ENCODE data around the gene PLEKHA1.

Gene PLEKHA1

GRCh38 chr10:122424059-122424458 is 49.6 kb downstream of the PLEKHA1 start:
- DNase-seq = no peak

DNA sequence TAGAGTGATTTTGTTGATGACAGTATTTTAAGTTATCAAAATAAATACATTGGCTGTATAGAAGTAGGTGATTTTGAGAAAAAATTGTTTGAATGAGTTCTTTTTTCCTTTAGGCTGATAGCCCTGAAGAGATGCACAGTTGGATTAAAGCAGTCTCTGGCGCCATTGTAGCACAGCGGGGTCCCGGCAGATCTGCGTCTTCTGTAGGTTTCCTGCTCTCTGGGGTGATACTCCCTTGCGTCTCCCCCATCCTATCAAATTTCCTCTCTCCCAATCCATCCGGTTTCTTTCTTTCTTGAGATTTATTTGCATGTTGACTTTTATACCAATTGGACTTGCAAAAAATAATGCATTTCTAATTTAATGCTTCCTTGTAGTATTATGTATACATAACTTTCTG is 52.3 kb downstream of the PLEKHA1 start:
- DNase-seq = no peak

DNA sequence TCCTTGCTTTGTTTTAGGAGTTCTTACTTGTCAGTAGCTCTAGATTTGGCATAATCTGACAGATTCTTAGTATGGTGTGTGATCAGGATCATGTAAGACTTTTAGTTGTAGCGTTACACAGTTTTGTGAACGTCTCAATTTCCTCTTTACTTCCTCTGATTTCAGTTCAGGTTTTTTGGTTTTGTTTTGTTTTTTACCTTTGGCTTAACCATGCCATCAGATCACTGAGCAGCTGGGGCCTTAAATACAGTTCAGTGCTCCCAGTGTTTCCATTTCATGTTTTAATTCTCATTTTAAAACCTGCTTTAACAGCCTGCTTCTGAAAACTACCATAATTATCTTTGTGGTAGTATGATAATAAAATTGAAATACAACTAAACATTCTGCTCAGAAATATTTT is 52.8 kb downstream of the PLEKHA1 start:
- no peak for DNase-seq

DNA sequence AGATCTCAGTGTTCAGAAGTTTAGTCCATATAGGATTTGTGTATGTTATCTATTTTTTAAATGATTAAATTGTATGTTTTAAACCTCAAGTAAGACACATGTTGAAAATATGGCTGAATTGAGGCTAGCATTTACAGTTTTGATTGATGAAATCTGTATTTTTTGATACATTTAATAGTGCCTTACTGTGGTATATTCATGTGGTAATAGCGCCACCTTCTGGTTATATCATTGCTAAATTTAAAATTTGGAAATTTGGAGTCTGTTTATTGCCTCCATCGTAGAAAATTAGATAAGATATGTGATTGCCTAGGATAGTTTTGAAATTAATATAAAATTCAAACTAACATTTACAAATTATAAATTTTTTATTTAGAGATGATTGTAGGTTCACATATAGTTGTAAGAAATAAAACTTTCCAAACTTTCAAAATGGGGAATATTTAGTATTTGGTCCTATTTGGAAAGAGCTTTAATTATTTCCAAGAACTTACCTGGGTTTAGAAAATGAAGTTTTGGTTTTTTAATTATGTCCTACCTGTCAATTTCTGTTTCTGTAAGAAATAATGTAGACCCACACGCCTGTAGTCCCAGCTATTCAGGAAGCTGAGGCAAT is 60.8 kb downstream of the PLEKHA1 start:
- no peak for DNase-seq

- no peak for DNase-seq
Observed at GRCh38 chr10:122441961-122442360, 67.5 kb downstream of the PLEKHA1 start.

DNA sequence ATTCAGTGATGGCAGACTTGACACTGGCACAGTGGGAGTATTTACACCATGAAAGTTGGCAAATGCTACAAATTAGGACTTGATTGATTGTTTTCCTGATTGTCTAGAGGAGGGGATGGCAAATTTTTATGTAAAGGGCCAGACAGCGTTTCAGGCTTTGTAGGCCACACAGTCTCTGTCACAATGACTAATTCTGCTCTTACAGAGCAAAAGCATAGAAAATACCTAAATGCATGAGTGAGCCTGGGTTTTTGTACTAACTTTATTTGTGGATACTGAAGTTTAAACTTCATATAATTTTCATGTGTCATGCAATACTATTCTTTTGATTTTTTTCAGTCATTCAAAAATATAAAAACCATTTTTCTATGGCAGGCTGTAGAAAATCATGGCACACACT is 71.0 kb downstream of the PLEKHA1 start:
- no peak for DNase-seq

DNA sequence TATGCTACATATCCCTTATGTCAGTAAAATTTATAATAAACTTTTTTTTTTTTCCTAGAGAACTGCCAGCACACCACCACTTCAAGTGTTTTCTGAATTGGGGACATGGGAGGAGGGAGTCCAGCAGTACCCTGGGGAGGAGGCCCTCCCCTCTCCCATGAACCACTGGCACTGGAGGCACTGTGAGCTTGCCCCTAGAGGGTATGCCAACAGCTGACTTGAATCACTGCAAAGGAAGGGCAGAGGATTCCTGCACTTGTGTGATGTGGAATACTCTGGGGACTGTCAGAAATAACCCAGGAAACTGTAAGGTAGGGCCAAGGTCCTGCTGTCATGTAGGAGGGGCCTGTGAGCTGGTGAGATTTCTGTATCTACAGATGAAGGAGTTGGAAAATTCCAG is 71.4 kb downstream of the PLEKHA1 start:
- no peak for DNase-seq

DNA sequence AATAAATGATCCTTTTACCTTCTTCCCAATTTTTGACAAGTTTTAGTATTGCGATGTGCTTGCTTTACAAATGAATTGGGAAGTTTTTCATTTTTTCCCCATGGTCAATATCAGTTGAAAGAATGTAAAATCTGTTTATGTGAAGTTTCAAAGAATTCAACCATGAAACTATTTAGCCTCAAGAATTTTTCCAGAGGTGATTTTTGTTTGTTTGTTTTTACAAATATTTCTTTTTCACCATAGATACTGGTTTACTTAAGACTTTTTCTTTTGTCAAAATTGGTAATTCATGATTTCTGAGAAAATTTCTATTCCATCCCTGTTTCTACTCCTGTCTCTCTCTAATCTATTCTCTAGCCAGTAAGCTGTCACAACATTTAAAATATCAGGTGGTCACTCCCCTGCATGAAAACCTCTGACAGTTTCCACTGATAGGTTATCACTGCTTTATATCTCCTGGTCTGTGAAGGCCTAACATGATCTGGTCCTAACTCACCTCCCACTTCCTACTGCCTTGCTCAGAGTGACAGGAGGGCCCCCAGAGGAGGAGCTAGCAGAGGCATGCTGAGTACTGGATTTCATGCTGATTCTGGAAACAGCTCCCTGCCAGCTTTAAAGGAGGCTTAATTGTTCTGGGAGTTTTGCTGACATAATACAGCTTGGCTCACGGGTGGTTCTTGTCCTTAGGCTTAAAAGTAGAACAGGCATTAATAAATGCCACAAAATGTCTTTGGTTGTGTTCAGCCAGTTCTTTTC is 72.3 kb downstream of the PLEKHA1 start:
- no peak for DNase-seq

DNA sequence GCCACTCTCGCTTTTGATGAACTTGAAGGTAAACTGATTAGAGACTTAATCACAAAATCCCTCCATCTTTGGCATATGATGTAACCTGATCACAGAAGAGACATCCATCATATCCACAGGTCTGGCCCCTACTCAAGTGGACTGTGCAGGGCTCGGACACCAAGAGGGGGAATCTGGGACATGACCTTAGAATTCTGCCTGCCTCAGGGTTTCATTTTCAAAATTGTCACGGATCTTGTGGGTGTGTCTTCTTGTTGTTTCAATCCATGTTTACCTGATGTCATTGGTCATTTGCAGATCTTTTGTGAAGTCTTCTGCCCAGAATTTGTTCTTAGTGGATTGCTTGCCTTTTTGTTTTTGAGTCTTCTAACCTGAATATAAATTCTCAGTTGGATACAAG is 74.1 kb downstream of the PLEKHA1 start:
- no peak for DNase-seq

DNA sequence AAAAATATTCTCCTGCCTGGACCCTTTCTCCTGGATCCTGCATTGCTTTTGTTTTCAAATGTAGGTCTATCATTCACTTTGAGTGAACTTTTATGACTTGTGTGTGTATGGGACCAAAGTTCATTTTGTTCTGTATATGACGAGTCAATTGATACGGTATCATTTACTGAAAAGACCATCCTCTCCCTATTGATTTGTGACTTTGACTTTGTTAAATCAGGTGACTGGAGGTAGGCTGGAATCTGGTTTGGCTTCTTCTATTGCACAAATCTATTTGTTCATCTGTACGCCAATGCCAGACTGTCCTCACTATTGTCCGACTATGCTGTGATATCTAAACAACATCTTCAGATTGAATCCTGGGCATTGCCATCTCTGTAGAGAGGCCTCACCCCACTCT is 74.6 kb downstream of the PLEKHA1 start:
- DNase-seq = no peak

GRCh38 chr10:122450353-122450990 is 76.0 kb downstream of the PLEKHA1 start:
- DNase-seq = no peak

- DNase-seq = no peak
Observed at GRCh38 chr10:122454071-122454470, 79.6 kb downstream of the PLEKHA1 start.

DNA sequence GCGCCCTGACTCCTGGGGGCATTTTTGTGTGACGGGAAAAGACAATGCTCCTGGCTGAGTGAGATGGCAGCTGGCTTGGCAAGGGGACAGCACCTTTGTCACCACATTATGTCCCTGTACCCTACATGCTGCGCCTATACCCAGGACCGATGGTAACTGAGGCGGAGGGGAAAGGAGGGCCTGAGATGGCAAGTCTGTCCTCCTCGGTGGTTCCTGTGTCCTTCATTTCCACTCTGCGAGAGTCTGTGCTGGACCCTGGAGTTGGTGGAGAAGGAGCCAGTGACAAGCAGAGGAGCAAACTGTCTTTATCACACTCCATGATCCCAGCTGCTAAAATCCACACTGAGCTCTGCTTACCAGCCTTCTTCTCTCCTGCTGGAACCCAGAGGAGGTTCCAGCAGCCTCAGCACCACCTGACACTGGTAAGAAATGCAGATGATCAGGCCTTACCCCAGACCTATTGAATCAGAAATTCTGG is 80.1 kb downstream of the PLEKHA1 start, which contains the start of gene ARMS2:
Gene ARMS2, plus strand, starts transcription at position 51 of the 478 bp plus-strand sequence. Its CDS starts 75 bp downstream, at position 126.
- no peak for DNase-seq

DNA sequence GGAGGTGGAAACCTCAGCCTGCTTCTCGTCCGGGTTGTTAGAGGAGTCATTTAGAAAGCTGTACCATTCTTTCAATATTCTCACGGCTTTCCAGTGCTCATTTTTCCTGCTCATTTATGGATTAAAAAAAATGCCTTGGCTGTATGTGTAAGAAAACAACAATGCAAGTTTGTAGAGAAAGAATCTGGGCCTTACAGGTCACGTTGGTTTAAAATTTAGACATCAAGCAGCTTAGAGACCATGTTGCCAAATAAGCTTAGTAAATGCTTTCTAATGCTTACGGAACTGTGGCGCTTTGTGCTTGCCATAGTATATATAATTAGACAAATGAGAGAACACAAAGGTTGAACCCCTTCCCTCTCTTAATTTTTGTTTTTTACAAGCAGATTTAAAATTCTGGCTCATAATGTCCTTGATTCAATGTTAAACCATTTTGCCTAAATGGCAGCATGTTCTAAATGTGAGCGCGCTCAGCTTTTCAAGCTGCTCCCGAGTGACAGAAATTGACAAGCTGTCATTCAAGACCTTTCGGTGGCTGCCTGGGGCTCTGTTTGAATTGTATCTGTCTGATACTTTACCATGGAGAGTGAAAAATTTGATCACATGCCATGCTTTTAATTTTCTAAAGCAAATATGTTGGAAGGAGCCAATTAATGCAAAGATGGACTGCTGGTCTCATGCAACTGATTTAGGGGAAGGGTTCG is 81.0 kb downstream of the PLEKHA1 start:
- no peak for DNase-seq

GRCh38 chr10:122457934-122458333 is 83.4 kb downstream of the PLEKHA1 start:
- no peak for DNase-seq

GRCh38 chr10:122458693-122459092 is 84.2 kb downstream of the PLEKHA1 start:
- DNase-seq = no peak

GRCh38 chr10:122459561-122460273 is 85.2 kb downstream of the PLEKHA1 start:
- no peak for DNase-seq

GRCh38 chr10:122460891-122461293 is 86.4 kb downstream of the PLEKHA1 start:
- DNase-seq = no peak

DNA sequence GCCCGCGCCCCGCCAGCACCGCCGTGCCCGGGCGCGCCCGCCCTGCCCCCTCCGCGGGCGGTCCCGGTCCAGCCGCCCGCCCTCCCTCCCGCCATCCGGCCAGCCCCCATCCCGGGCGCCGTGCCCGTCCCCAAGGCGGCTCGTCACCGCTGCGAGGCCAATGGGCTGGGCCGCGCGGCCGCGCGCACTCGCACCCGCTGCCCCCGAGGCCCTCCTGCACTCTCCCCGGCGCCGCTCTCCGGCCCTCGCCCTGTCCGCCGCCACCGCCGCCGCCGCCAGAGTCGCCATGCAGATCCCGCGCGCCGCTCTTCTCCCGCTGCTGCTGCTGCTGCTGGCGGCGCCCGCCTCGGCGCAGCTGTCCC is 86.8 kb downstream of the PLEKHA1 start, which contains the start of gene HTRA1:
Gene HTRA1, plus strand, starts transcription at position 187 of the 362 bp plus-strand sequence. Its CDS starts 100 bp downstream, at position 287.
- no peak for DNase-seq

- DNase-seq = no peak
Observed at GRCh38 chr10:122461729-122462532, 87.4 kb downstream of the PLEKHA1 start.
